HepG2 (cell line): ENCODE results near the gene RRAS. TPM values are rescaled to one million over a fixed set of nuclear protein-coding genes. Genes with fewer than 3 reads are reported as not detected.
A peak's percentile ranks its signal among the peaks of the same experiment; 100 is the strongest.

Source experiments
- E2F2 ChIP-seq: sonication (generic); formaldehyde crosslinking; IDR thresholded peaks from 2 replicates; pipeline ENCODE4 v1.4.0; 2020; ENCODE audit warnings: missing genetic modification reagents, borderline replicate concordance
- FIP1L1 ChIP-seq: fragments of 200-400 bp; formaldehyde crosslinking; IDR thresholded peaks from 2 replicates; pipeline ENCODE4 v1.6.1; 2018; ENCODE audit warnings: low read depth, mild to moderate bottlenecking, low read length, moderate library complexity, borderline replicate concordance; ENCODE audit not compliant: insufficient read depth
- KAT7 ChIP-seq: IDR thresholded peaks from 2 replicates; pipeline ENCODE4 v1.6.1; 2018; ENCODE audit warnings: borderline replicate concordance, missing compliant biosample characterization
- KDM1A ChIP-seq: IDR thresholded peaks from 2 replicates; pipeline ENCODE4 v1.6.1; 2016; ENCODE audit warnings: missing compliant biosample characterization
- PHF8 ChIP-seq: sonication (generic); formaldehyde crosslinking; IDR thresholded peaks from 2 replicates; pipeline ENCODE4 v1.5.0; 2020; ENCODE audit warnings: missing genetic modification reagents
- POGK ChIP-seq: sonication (generic); formaldehyde crosslinking; conservative IDR thresholded peaks from 2 replicates; pipeline ENCODE4 v1.8.0; 2022; ENCODE audit warnings: mild to moderate bottlenecking, moderate library complexity, missing genetic modification reagents
- RAD21 ChIP-seq: fragments of 450-650 bp; formaldehyde crosslinking; IDR thresholded peaks from 2 replicates; pipeline ENCODE4 v1.5.0; 2020; ENCODE audit warnings: mild to moderate bottlenecking
- REL ChIP-seq: sonication (generic); formaldehyde crosslinking; conservative IDR thresholded peaks from 2 replicates; pipeline ENCODE4 v1.8.0; 2022; ENCODE audit warnings: mild to moderate bottlenecking, missing genetic modification reagents, moderate library complexity
- SCMH1 ChIP-seq: sonication (generic); formaldehyde crosslinking; IDR thresholded peaks from 2 replicates; pipeline ENCODE4 v1.9.0; 2021; ENCODE audit warnings: missing genetic modification reagents, mild to moderate bottlenecking, borderline replicate concordance
- SNAPC5 ChIP-seq: sonication (generic); formaldehyde crosslinking; IDR thresholded peaks from 2 replicates; pipeline ENCODE4 v1.8.1; 2023; ENCODE audit warnings: mild to moderate bottlenecking, missing genetic modification reagents, borderline replicate concordance
- SYNCRIP ChIP-seq: fragments of 200-400 bp; formaldehyde crosslinking; IDR thresholded peaks from 2 replicates; pipeline ENCODE4 v1.6.1; 2018; ENCODE audit warnings: mild to moderate bottlenecking, low read depth, low read length; ENCODE audit not compliant: insufficient read depth
- ZBTB21 ChIP-seq: sonication (generic); formaldehyde crosslinking; IDR thresholded peaks from 2 replicates; pipeline ENCODE4 v1.4.0; 2020; ENCODE audit warnings: missing genetic modification reagents
- ZNF101 ChIP-seq: sonication (generic); formaldehyde crosslinking; IDR thresholded peaks from 2 replicates; pipeline ENCODE4 v1.4.0; 2020; ENCODE audit warnings: mild to moderate bottlenecking, low read depth, missing genetic modification reagents, borderline replicate concordance
- ZNF234 ChIP-seq: sonication (generic); formaldehyde crosslinking; conservative IDR thresholded peaks from 2 replicates; pipeline ENCODE4 v1.5.1; 2020; ENCODE audit warnings: mild to moderate bottlenecking, missing genetic modification reagents
- ZNF44 ChIP-seq: sonication (generic); formaldehyde crosslinking; IDR thresholded peaks from 2 replicates; pipeline ENCODE4 v1.5.1; 2020; ENCODE audit warnings: mild to moderate bottlenecking, missing genetic modification reagents
- ZNF616 ChIP-seq: sonication (generic); formaldehyde crosslinking; IDR thresholded peaks from 2 replicates; pipeline ENCODE4 v1.5.0; 2020; ENCODE audit warnings: low read depth, mild to moderate bottlenecking, missing genetic modification reagents
- ZNF678 ChIP-seq: sonication (generic); formaldehyde crosslinking; IDR thresholded peaks from 2 replicates; pipeline ENCODE4 v1.4.0; 2020; ENCODE audit warnings: mild to moderate bottlenecking, missing genetic modification reagents
- ZNF7 ChIP-seq: IDR thresholded peaks from 2 replicates; pipeline ENCODE4 v1.6.1; 2016; ENCODE audit warnings: missing biosample characterization, missing genetic modification reagents
- ZNF878 ChIP-seq: sonication (generic); formaldehyde crosslinking; IDR thresholded peaks from 2 replicates; pipeline ENCODE4 v1.8.1; 2023; ENCODE audit warnings: mild to moderate bottlenecking, missing genetic modification reagents, moderate library complexity
- polyA plus RNA-seq, 8 experiments: library from polyadenylated mRNA; depleted of rRNA in 3 of 8; stranded (reverse) in 7 of 8; unstranded in 1 of 8; fragments of >200 nt; fragmentation: Illumina TruSeq in 4 of 8; extraction: Trizol in 4 of 8; gene quantifications; 2 replicates each; pipeline versions ENCODE4 v1.2.1 to v1.2.3, GENCODE V29; 2011 to 2016; ENCODE audit warnings: low read depth in 4 of 8, missing spikeins in 1 of 8, mixed read lengths in 1 of 8; ENCODE audit not compliant: insufficient read depth in 1 of 8
- total RNA-seq, 5 experiments: library from RNA; depleted of rRNA; stranded (reverse); fragments of >200 nt; fragmentation: Illumina TruSeq; extraction: Trizol; gene quantifications; 2 replicates each; pipeline ENCODE4 v1.2.3, GENCODE V29; 2016; ENCODE audit warnings: low read depth in 1 of 5

Gene RRAS
- total and polyA plus RNA-seq, 2 of the 13 experiments (the other 11 are each of a cell fraction or from before 2014, with no cell fraction given) = 1.5 to 12.0 TPM

- no peak for TF ChIP-seq ZNF7
- TF ChIP-seq SNAPC5 (CRISPR knock-in tag) = peak; percentile 39; the same call in 1 of the 2 replicates
- TF ChIP-seq ZNF678 (CRISPR knock-in tag) = no peak
- TF ChIP-seq FIP1L1 = no peak
- TF ChIP-seq REL (CRISPR knock-in tag) = no peak
- TF ChIP-seq ZNF101 = no peak
- 0 out of 2 replicates have a peak, but pooled peaks have one; percentile 36 for TF ChIP-seq POGK
- 0 out of 2 replicates have a peak, but pooled peaks have one; percentile 11 for TF ChIP-seq RAD21 (CRISPR knock-in tag)
- TF ChIP-seq SYNCRIP = no peak
- peak; percentile 75; the same call in 1 of the 2 replicates for TF ChIP-seq ZNF44 (CRISPR knock-in tag)
- no peak for TF ChIP-seq KDM1A (CRISPR knock-in tag)
- no peak for TF ChIP-seq ZNF234
- no peak for TF ChIP-seq E2F2
- TF ChIP-seq ZNF616 = no peak
- no peak for TF ChIP-seq ZNF878 (CRISPR knock-in tag)
- TF ChIP-seq ZBTB21 (CRISPR knock-in tag) = no peak
- peak; percentile 69 for TF ChIP-seq PHF8 (CRISPR knock-in tag)
- peak; percentile 80; the same call in 1 of the 2 replicates for TF ChIP-seq KAT7 (CRISPR knock-in tag)
- no peak for TF ChIP-seq SCMH1 (CRISPR knock-in tag)
Measured at GRCh38 chr19:49590071-49590970, 49.6 kb downstream of the RRAS start (continued).
